PC-3 (cell line): ENCODE results near the gene MEG3.

ENCODE experiments used
- CTCF ChIP-seq: fragments of 300-600 bp; sonication (generic); conservative IDR thresholded peaks from 2 replicates; pipeline ENCODE4 v1.5.1; 2017; ENCODE audit warnings: antibody characterized with exemption, low read depth, mild to moderate bottlenecking, low read length
- EZH2 ChIP-seq: fragments of 300-600 bp; sonication (generic); IDR thresholded peaks from one replicate; pipeline ENCODE4 v1.6.1; 2017; ENCODE audit warnings: antibody characterized with exemption, mild to moderate bottlenecking, low read length; ENCODE audit not compliant: unreplicated experiment

DNA sequence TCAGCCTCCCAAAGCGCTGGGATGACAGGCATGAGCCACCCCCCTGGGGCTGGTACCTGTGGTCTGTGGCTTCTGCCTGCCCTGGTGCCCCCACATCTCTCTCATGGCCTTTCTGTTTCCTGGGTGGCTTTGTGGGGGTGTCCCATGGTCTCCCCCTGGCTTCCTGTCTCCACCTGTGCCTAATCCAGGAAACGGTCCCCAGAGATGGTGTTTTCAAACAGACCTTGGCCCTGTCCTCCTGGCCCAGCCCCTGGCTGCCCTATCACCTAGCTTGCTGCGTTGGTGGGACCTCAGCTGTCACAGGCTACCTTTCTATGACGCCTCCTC lies 18.1 kb downstream of the MEG3 start:
- TF ChIP-seq CTCF (no peak), EZH2 (no peak)
